Stimulated activated CD4-positive, alpha-beta T cell treated with anti-CD3 and anti-CD28 coated beads, Interleukin-2, amount 100 ng/mL, for 48 hours (primary cell): ENCODE results near the gene ACAP3.
"Not testable (repeated sequence)": the region's sequence is repeated elsewhere in the genome, so short reads cannot be mapped to it uniquely, and the experiment has no call there.

Experiments
- DNase-seq, 2 donors: peaks; one replicate each; pipeline ENCODE4 v3.0.0-alpha.2; 2020

Gene ACAP3

GRCh38 chr1:1329304-1330210 lies 21.8 kb upstream of the ACAP3 start:
- DNase-seq, result no peak

GRCh38 chr1:1328254-1328653 lies 20.5 kb upstream of the ACAP3 start:
- no peak for DNase-seq

GRCh38 chr1:1327291-1327690 lies 19.6 kb upstream of the ACAP3 start:
- DNase-seq, result no peak

- no peak for DNase-seq
These were observed 18.4 kb upstream of the ACAP3 start for GRCh38 chr1:1326075-1326605.

- no peak for DNase-seq
These were observed 17.8 kb upstream of the ACAP3 start for GRCh38 chr1:1325288-1326074.

GRCh38 chr1:1324524-1325287 lies 17.0 kb upstream of the ACAP3 start, which contains the start of the genes CPTP and INTS11:
Gene CPTP (plus strand): TSS chr1:1324802. CDS start chr1:1326911, 2,109 bp downstream.
Gene INTS11 (minus strand): TSS chr1:1324660. CDS start chr1:1324608, 52 bp downstream.
- DNase-seq, result peak; percentile 94 to 95

- DNase-seq, result no peak
These were observed 16.4 kb upstream of the ACAP3 start for GRCh38 chr1:1324084-1324523.

GRCh38 chr1:1322952-1323351 lies 15.2 kb upstream of the ACAP3 start:
- no peak for DNase-seq

GRCh38 chr1:1322418-1322817 lies 14.7 kb upstream of the ACAP3 start:
- no peak for DNase-seq

GRCh38 chr1:1321477-1321876 lies 13.7 kb upstream of the ACAP3 start:
- DNase-seq, result no peak

- DNase-seq, result no peak
These were observed 13.1 kb upstream of the ACAP3 start for GRCh38 chr1:1320666-1321448.

- no peak for DNase-seq
These were observed 11.9 kb upstream of the ACAP3 start for GRCh38 chr1:1319646-1319941.

- DNase-seq, result no peak
These were observed 11.3 kb upstream of the ACAP3 start for GRCh38 chr1:1318777-1319645.

- DNase-seq, result no peak
These were observed 10.5 kb upstream of the ACAP3 start for GRCh38 chr1:1318131-1318652.

GRCh38 chr1:1317420-1317819 lies 9.7 kb upstream of the ACAP3 start:
- DNase-seq, result no peak

GRCh38 chr1:1316199-1316598 lies 8.5 kb upstream of the ACAP3 start:
- not testable (repeated sequence) for DNase-seq

GRCh38 chr1:1315435-1315954 lies 7.8 kb upstream of the ACAP3 start:
- no peak for DNase-seq

GRCh38 chr1:1314678-1315335 lies 7.1 kb upstream of the ACAP3 start:
- no peak for DNase-seq

- no peak for DNase-seq
These were observed 6.5 kb upstream of the ACAP3 start for GRCh38 chr1:1314237-1314586.
